K562 (cell line): ENCODE measurements around the gene HEXIM2. TPM values are rescaled to one million over a fixed set of nuclear protein-coding genes. Genes with fewer than 3 reads are reported as not detected.
A peak's percentile ranks its signal among the peaks of the same experiment; 100 is the strongest.

Source experiments
- CBX3 ChIP-seq, 2 experiments: IDR thresholded peaks; 1 replicate in 1 of 2; 2 replicates in 1 of 2; pipeline ENCODE4 v1.6.1; 2012; ENCODE audit warnings: inconsistent platforms in 2 of 2, low read length in 2 of 2, borderline replicate concordance in 1 of 2, control low read depth in 1 of 2
- ELF1 ChIP-seq: fragments of 200-800 bp; sonication (Bioruptor generic); IDR thresholded peaks from 2 replicates; pipeline ENCODE4 v1.6.1; 2016; ENCODE audit warnings: missing genetic modification characterization, missing compliant biosample characterization
- NCOA4 ChIP-seq: fragments of 450-650 bp; IDR thresholded peaks from 2 replicates; pipeline ENCODE4 v1.6.1; 2018; ENCODE audit warnings: mild to moderate bottlenecking; ENCODE audit not compliant: partially characterized antibody
- NFRKB ChIP-seq: fragments of 450-650 bp; IDR thresholded peaks from 2 replicates; pipeline ENCODE4 v1.6.1; 2016; ENCODE audit warnings: low read depth
- PHF21A ChIP-seq: fragments of 450-650 bp; IDR thresholded peaks from 2 replicates; pipeline ENCODE4 v1.6.1; 2017; ENCODE audit warnings: low read depth, borderline replicate concordance
- PML ChIP-seq: IDR thresholded peaks from 2 replicates; pipeline ENCODE4 v1.6.1; 2012; ENCODE audit warnings: low read length, inconsistent platforms
- ZKSCAN1 ChIP-seq: fragments of 150-350 bp; IDR thresholded peaks from 2 replicates; pipeline ENCODE4 v1.6.1; 2016; ENCODE audit warnings: low read depth, low read length
- ZNF584 ChIP-seq: fragments of 200-800 bp; sonication (Bioruptor generic); IDR thresholded peaks from 2 replicates; pipeline ENCODE4 v1.6.1; 2016; ENCODE audit warnings: low read depth, mild to moderate bottlenecking, missing genetic modification characterization, missing compliant biosample characterization
- ZNF830 ChIP-seq: fragments of 250-450 bp; sonication (Bioruptor Pico); IDR thresholded peaks from 2 replicates; pipeline ENCODE4 v1.5.0; 2021; ENCODE audit warnings: mild to moderate bottlenecking
- polyA plus RNA-seq, 8 experiments: library from polyadenylated mRNA; depleted of rRNA in 4 of 8; stranded (reverse) in 5 of 8; unstranded in 3 of 8; fragments of >200 nt; fragmentation: Nextera tagmentation in 2 of 8; fragmentation: Illumina TruSeq in 1 of 8; extraction: Ambion mirVana in 2 of 8; extraction: Trizol in 1 of 8; gene quantifications; 2 replicates each; pipeline versions ENCODE4 v1.2.1 to v1.2.3, GENCODE V29; 2011 to 2014; ENCODE audit warnings: inconsistent platforms in 1 of 8, missing spikeins in 1 of 8
- total RNA-seq, 7 experiments: library from RNA; depleted of rRNA in 6 of 7; stranded (reverse); fragments of >200 nt in 6 of 7; fragmentation: Illumina TruSeq in 2 of 7; extraction: Trizol in 2 of 7; gene quantifications; 2 replicates each; pipeline versions ENCODE4 v1.2.1 to v1.2.3, GENCODE V29; 2011 to 2021; ENCODE audit warnings: low replicate concordance in 1 of 7
- TF ChIP-seq, protein P1 (sequence below): fragments of 150-350 bp; conservative IDR thresholded peaks from 2 replicates; pipeline ENCODE4 v1.6.1; 2014; ENCODE audit warnings: low read length
- TF ChIP-seq, protein P2 (sequence below), 2 experiments: fragments of 450-650 bp in 1 of 2; sonication (generic) in 1 of 2; formaldehyde crosslinking in 1 of 2; IDR thresholded peaks in 1 of 2; conservative IDR thresholded peaks in 1 of 2; 2 replicates each; pipeline versions ENCODE4 v1.6.1 to v1.8.1; 2016 to 2023; ENCODE audit warnings: mild to moderate bottlenecking in 2 of 2, moderate library complexity in 2 of 2, inconsistent platforms in 1 of 2, missing genetic modification reagents in 1 of 2
- TF ChIP-seq, protein P3 (sequence below): sonication (generic); formaldehyde crosslinking; IDR thresholded peaks from 2 replicates; pipeline ENCODE4 v1.8.0; 2023; ENCODE audit warnings: mild to moderate bottlenecking, missing genetic modification reagents
- TF ChIP-seq, protein P4 (sequence below), 3 experiments: fragments of 200-800 bp in 1 of 3; fragments of 250-450 bp in 1 of 3; fragments of 450-650 bp in 1 of 3; sonication (Bioruptor Pico) in 1 of 3; sonication (Bioruptor generic) in 1 of 3; formaldehyde crosslinking in 1 of 3; IDR thresholded peaks; 2 replicates each; pipeline versions ENCODE4 v1.6.1 to v1.8.0; 2016 to 2022; ENCODE audit warnings: mild to moderate bottlenecking in 2 of 3, missing genetic modification characterization in 2 of 3, missing compliant biosample characterization in 1 of 3, moderate library complexity in 1 of 3
- TF ChIP-seq, protein P5 (sequence below): fragments of 450-650 bp; IDR thresholded peaks from 2 replicates; pipeline ENCODE4 v1.6.1; 2016; ENCODE audit warnings: mild to moderate bottlenecking

HEXIM2 gene
- total and polyA plus RNA-seq, 9 of the 15 experiments (the other 6 are each of a cell fraction or from before 2014, with no cell fraction given): 0.69 to 3.4 (median 1.1) TPM; not detected in 2

DNA sequence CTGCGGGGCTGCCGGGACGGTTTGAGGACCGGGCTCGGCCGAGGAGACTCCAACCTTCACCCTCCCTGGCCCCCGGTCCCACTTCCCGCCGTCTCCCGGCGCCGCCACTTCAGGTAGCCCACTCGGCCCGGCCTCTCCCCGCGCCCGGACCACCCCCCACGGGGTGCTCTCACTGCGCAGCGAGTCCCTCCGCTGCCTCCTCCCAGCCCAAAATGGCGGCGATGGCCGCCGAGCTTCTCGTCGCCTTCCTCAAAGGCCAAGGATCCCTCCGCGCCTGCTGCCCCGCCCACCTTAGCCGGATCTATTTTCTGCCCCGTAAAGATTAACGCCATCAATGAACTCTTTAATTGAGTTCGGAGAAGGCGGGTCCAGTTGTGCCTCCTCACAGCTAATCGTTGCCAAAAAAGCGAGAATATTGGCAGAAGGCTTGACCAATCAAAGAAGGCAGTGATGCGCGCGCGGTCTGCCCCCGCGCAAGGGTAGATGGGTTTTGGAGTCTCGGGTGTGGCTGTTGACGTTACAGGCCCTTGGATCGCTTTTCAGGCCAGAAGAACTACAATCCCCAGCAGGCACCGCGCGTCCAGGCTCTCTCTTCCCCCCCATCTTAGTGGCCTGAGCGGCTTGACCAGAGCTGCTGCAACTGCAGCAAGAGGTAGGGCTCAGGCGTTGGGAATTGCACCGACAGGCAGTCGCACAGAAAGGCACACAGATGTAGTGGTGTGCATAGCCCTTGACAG lies at the start of gene HEXIM2 (continued):
- TF ChIP-seq, protein P1, sequence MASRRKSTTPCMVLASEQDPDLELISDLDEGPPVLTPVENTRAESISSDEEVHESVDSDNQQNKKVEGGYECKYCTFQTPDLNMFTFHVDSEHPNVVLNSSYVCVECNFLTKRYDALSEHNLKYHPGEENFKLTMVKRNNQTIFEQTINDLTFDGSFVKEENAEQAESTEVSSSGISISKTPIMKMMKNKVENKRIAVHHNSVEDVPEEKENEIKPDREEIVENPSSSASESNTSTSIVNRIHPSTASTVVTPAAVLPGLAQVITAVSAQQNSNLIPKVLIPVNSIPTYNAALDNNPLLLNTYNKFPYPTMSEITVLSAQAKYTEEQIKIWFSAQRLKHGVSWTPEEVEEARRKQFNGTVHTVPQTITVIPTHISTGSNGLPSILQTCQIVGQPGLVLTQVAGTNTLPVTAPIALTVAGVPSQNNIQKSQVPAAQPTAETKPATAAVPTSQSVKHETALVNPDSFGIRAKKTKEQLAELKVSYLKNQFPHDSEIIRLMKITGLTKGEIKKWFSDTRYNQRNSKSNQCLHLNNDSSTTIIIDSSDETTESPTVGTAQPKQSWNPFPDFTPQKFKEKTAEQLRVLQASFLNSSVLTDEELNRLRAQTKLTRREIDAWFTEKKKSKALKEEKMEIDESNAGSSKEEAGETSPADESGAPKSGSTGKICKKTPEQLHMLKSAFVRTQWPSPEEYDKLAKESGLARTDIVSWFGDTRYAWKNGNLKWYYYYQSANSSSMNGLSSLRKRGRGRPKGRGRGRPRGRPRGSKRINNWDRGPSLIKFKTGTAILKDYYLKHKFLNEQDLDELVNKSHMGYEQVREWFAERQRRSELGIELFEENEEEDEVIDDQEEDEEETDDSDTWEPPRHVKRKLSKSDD: peak; percentile 94
- TF ChIP-seq NCOA4 (no peak), ZNF830 (peak; percentile 90; the same call in 1 of the 2 replicates), ELF1 (tag) (peak; percentile 70), PHF21A (0 out of 2 replicates have a peak, but pooled peaks have one; percentile 15), PML (peak; percentile 86), NFRKB (peak; percentile 100), CBX3 (IDR thresholded peaks at IDR 0.05; ENCODE audit: borderline replicate concordance in 1 of 2, low read length in 2 of 2) (peak in 1 of 2 experiments; percentile 75; a peak in 1 of 3 replicates), ZNF584 (peak; percentile 80; the same call in 1 of the 2 replicates), ZKSCAN1 (peak; percentile 13; the same call in 1 of the 2 replicates)
- TF ChIP-seq, protein P2, sequence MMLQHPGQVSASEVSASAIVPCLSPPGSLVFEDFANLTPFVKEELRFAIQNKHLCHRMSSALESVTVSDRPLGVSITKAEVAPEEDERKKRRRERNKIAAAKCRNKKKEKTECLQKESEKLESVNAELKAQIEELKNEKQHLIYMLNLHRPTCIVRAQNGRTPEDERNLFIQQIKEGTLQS (IDR thresholded peaks at IDR 0.05): peak; percentile 39
- TF ChIP-seq, protein P2 (CRISPR knock-in tag; conservative IDR thresholded peaks at IDR 0.05): peak; percentile 60; the same call in 1 of the 2 replicates
- TF ChIP-seq, protein P3, sequence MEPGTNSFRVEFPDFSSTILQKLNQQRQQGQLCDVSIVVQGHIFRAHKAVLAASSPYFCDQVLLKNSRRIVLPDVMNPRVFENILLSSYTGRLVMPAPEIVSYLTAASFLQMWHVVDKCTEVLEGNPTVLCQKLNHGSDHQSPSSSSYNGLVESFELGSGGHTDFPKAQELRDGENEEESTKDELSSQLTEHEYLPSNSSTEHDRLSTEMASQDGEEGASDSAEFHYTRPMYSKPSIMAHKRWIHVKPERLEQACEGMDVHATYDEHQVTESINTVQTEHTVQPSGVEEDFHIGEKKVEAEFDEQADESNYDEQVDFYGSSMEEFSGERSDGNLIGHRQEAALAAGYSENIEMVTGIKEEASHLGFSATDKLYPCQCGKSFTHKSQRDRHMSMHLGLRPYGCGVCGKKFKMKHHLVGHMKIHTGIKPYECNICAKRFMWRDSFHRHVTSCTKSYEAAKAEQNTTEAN (CRISPR knock-in tag): no peak; the same call in 1 of the 2 replicates
- TF ChIP-seq, protein P4, sequence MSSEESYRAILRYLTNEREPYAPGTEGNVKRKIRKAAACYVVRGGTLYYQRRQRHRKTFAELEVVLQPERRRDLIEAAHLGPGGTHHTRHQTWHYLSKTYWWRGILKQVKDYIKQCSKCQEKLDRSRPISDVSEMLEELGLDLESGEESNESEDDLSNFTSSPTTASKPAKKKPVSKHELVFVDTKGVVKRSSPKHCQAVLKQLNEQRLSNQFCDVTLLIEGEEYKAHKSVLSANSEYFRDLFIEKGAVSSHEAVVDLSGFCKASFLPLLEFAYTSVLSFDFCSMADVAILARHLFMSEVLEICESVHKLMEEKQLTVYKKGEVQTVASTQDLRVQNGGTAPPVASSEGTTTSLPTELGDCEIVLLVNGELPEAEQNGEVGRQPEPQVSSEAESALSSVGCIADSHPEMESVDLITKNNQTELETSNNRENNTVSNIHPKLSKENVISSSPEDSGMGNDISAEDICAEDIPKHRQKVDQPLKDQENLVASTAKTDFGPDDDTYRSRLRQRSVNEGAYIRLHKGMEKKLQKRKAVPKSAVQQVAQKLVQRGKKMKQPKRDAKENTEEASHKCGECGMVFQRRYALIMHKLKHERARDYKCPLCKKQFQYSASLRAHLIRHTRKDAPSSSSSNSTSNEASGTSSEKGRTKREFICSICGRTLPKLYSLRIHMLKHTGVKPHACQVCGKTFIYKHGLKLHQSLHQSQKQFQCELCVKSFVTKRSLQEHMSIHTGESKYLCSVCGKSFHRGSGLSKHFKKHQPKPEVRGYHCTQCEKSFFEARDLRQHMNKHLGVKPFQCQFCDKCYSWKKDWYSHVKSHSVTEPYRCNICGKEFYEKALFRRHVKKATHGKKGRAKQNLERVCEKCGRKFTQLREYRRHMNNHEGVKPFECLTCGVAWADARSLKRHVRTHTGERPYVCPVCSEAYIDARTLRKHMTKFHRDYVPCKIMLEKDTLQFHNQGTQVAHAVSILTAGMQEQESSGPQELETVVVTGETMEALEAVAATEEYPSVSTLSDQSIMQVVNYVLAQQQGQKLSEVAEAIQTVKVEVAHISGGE (CRISPR knock-in tag; IDR thresholded peaks at IDR 0.05): peak in 1 of 3 experiments; percentile 68; a peak in 2 of 6 replicates
- TF ChIP-seq, protein P5, sequence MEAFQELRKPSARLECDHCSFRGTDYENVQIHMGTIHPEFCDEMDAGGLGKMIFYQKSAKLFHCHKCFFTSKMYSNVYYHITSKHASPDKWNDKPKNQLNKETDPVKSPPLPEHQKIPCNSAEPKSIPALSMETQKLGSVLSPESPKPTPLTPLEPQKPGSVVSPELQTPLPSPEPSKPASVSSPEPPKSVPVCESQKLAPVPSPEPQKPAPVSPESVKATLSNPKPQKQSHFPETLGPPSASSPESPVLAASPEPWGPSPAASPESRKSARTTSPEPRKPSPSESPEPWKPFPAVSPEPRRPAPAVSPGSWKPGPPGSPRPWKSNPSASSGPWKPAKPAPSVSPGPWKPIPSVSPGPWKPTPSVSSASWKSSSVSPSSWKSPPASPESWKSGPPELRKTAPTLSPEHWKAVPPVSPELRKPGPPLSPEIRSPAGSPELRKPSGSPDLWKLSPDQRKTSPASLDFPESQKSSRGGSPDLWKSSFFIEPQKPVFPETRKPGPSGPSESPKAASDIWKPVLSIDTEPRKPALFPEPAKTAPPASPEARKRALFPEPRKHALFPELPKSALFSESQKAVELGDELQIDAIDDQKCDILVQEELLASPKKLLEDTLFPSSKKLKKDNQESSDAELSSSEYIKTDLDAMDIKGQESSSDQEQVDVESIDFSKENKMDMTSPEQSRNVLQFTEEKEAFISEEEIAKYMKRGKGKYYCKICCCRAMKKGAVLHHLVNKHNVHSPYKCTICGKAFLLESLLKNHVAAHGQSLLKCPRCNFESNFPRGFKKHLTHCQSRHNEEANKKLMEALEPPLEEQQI: peak; percentile 15; the same call in 1 of the 2 replicates
